HEK293 (cell line): Measurements from ENCODE around the gene EEF2KMT.
A peak's percentile ranks its signal among the peaks of the same experiment; 100 is the strongest.

Experiments used
- BCL6B ChIP-seq: fragments of 450-650 bp; formaldehyde crosslinking; IDR thresholded peaks from 2 replicates; pipeline ENCODE4 v1.5.1; 2017; ENCODE audit warnings: missing biosample characterization, missing genetic modification characterization
- HIC1 ChIP-seq: fragments of 450-650 bp; formaldehyde crosslinking; IDR thresholded peaks from 2 replicates; pipeline ENCODE4 v1.5.1; 2016; ENCODE audit warnings: missing biosample characterization, missing genetic modification characterization
- OSR2 ChIP-seq: fragments of 450-650 bp; formaldehyde crosslinking; IDR thresholded peaks from 2 replicates; pipeline ENCODE4 v1.5.1; 2016; ENCODE audit warnings: missing biosample characterization, missing genetic modification characterization
- PRDM4 ChIP-seq: fragments of 450-650 bp; formaldehyde crosslinking; IDR thresholded peaks from 2 replicates; pipeline ENCODE4 v1.5.1; 2017; ENCODE audit warnings: missing biosample characterization, missing genetic modification characterization
- SETDB1 ChIP-seq: IDR thresholded peaks from one replicate; pipeline ENCODE4 v1.6.1; 2017; ENCODE audit warnings: mild to moderate bottlenecking, low read length, moderate library complexity, mixed read lengths; ENCODE audit not compliant: insufficient read length
- SP7 ChIP-seq: fragments of 450-650 bp; formaldehyde crosslinking; IDR thresholded peaks from 2 replicates; pipeline ENCODE4 v1.5.1; 2016; ENCODE audit warnings: missing biosample characterization, missing genetic modification characterization
- ZBTB44 ChIP-seq: fragments of 450-650 bp; IDR thresholded peaks from 2 replicates; pipeline ENCODE4 v1.5.1; 2018; ENCODE audit warnings: missing biosample characterization, mild to moderate bottlenecking, missing genetic modification characterization
- ZFP3 ChIP-seq: fragments of 450-650 bp; formaldehyde crosslinking; IDR thresholded peaks from 2 replicates; pipeline ENCODE4 v1.5.1; 2016; ENCODE audit warnings: low read depth, missing biosample characterization, missing genetic modification characterization
- ZNF121 ChIP-seq: fragments of 450-650 bp; formaldehyde crosslinking; IDR thresholded peaks from 2 replicates; pipeline ENCODE4 v1.5.1; 2016; ENCODE audit warnings: missing biosample characterization, missing genetic modification characterization
- ZNF133 ChIP-seq: fragments of 450-650 bp; formaldehyde crosslinking; IDR thresholded peaks from 2 replicates; pipeline ENCODE4 v1.5.1; 2016; ENCODE audit warnings: missing biosample characterization, missing genetic modification characterization
- ZNF148 ChIP-seq: fragments of 450-650 bp; formaldehyde crosslinking; IDR thresholded peaks from 2 replicates; pipeline ENCODE4 v1.5.0; 2017; ENCODE audit warnings: missing biosample characterization, missing genetic modification characterization, borderline replicate concordance
- ZNF202 ChIP-seq: fragments of 450-650 bp; formaldehyde crosslinking; IDR thresholded peaks from 2 replicates; pipeline ENCODE4 v1.5.1; 2016; ENCODE audit warnings: missing biosample characterization, missing genetic modification characterization, borderline replicate concordance
- ZNF214 ChIP-seq: fragments of 450-650 bp; formaldehyde crosslinking; IDR thresholded peaks from 2 replicates; pipeline ENCODE4 v1.5.1; 2017; ENCODE audit warnings: missing biosample characterization, mild to moderate bottlenecking, missing genetic modification characterization, borderline replicate concordance
- ZNF223 ChIP-seq: fragments of 450-650 bp; formaldehyde crosslinking; IDR thresholded peaks from 2 replicates; pipeline ENCODE4 v1.5.1; 2016; ENCODE audit warnings: missing biosample characterization, missing genetic modification characterization
- ZNF23 ChIP-seq: fragments of 450-650 bp; formaldehyde crosslinking; IDR thresholded peaks from 2 replicates; pipeline ENCODE4 v1.5.1; 2016; ENCODE audit warnings: missing biosample characterization, missing genetic modification characterization, borderline replicate concordance
- ZNF26 ChIP-seq: fragments of 450-650 bp; formaldehyde crosslinking; IDR thresholded peaks from 2 replicates; pipeline ENCODE4 v1.5.1; 2016; ENCODE audit warnings: missing biosample characterization, missing genetic modification characterization
- ZNF292 ChIP-seq: fragments of 450-650 bp; formaldehyde crosslinking; IDR thresholded peaks from 2 replicates; pipeline ENCODE4 v1.5.1; 2016; ENCODE audit warnings: low read depth, missing biosample characterization, missing genetic modification characterization, borderline replicate concordance
- ZNF302 ChIP-seq: fragments of 450-650 bp; formaldehyde crosslinking; IDR thresholded peaks from 2 replicates; pipeline ENCODE4 v1.5.1; 2016; ENCODE audit warnings: missing biosample characterization, missing genetic modification characterization, low read depth
- ZNF335 ChIP-seq: fragments of 450-650 bp; formaldehyde crosslinking; conservative IDR thresholded peaks from 2 replicates; pipeline ENCODE4 v1.5.1; 2016; ENCODE audit warnings: missing biosample characterization, missing genetic modification characterization
- ZNF391 ChIP-seq: fragments of 450-650 bp; formaldehyde crosslinking; IDR thresholded peaks from 2 replicates; pipeline ENCODE4 v1.5.1; 2016; ENCODE audit warnings: low read depth, missing biosample characterization, missing genetic modification characterization, borderline replicate concordance
- ZNF426 ChIP-seq: fragments of 450-650 bp; formaldehyde crosslinking; IDR thresholded peaks from 2 replicates; pipeline ENCODE4 v1.5.1; 2017; ENCODE audit warnings: missing biosample characterization, missing genetic modification characterization, mild to moderate bottlenecking, inconsistent platforms, moderate library complexity
- ZNF433 ChIP-seq: fragments of 450-650 bp; formaldehyde crosslinking; IDR thresholded peaks from 2 replicates; pipeline ENCODE4 v1.5.1; 2016; ENCODE audit warnings: missing biosample characterization, missing genetic modification characterization, low read depth
- ZNF555 ChIP-seq: fragments of 450-650 bp; formaldehyde crosslinking; conservative IDR thresholded peaks from 2 replicates; pipeline ENCODE4 v1.5.1; 2017; ENCODE audit warnings: missing biosample characterization, mild to moderate bottlenecking, missing genetic modification characterization, inconsistent platforms
- ZNF571 ChIP-seq: fragments of 450-650 bp; formaldehyde crosslinking; IDR thresholded peaks from 2 replicates; pipeline ENCODE4 v1.5.0; 2017; ENCODE audit warnings: missing biosample characterization, missing genetic modification characterization
- ZNF623 ChIP-seq: fragments of 450-650 bp; formaldehyde crosslinking; IDR thresholded peaks from 2 replicates; pipeline ENCODE4 v1.5.1; 2016; ENCODE audit warnings: missing biosample characterization, missing genetic modification characterization
- ZNF629 ChIP-seq: fragments of 450-650 bp; formaldehyde crosslinking; IDR thresholded peaks from 2 replicates; pipeline ENCODE4 v1.5.1; 2017; ENCODE audit warnings: missing biosample characterization, missing genetic modification characterization
- ZNF704 ChIP-seq: fragments of 450-650 bp; formaldehyde crosslinking; IDR thresholded peaks from 2 replicates; pipeline ENCODE4 v1.5.1; 2016; ENCODE audit warnings: missing biosample characterization, missing genetic modification characterization
- ZNF707 ChIP-seq: fragments of 450-650 bp; formaldehyde crosslinking; IDR thresholded peaks from 2 replicates; pipeline ENCODE4 v1.5.1; 2016; ENCODE audit warnings: missing biosample characterization, missing genetic modification characterization

Gene EEF2KMT

GRCh38 chr16:5064915-5065314 is 32.7 kb downstream of the EEF2KMT start (continued):
- TF ChIP-seq ZNF704 (tag by site-specific recombination) (no peak), ZNF707 (tag by site-specific recombination) (no peak), OSR2 (peak; percentile 59), ZNF121 (tag by site-specific recombination) (no peak), ZNF214 (tag by site-specific recombination) (no peak), ZNF623 (tag by site-specific recombination) (no peak), ZNF292 (tag by site-specific recombination) (no peak), ZNF433 (tag by site-specific recombination) (no peak), ZNF302 (no peak), ZNF571 (tag by site-specific recombination) (no peak), ZNF555 (no peak), ZNF391 (tag by site-specific recombination) (no peak), ZNF426 (no peak), SP7 (tag by site-specific recombination) (no peak), ZFP3 (tag by site-specific recombination) (no peak), ZNF223 (tag by site-specific recombination) (no peak), ZNF23 (tag by site-specific recombination) (no peak), BCL6B (tag by site-specific recombination) (0 out of 2 replicates have a peak, but pooled peaks have one; percentile 19), ZNF202 (tag by site-specific recombination) (no peak), HIC1 (no peak), ZNF133 (tag by site-specific recombination) (no peak), ZNF629 (tag by site-specific recombination) (no peak), ZNF148 (no peak), ZNF26 (tag by site-specific recombination) (no peak), ZBTB44 (peak; percentile 58; the same call in 1 of the 2 replicates), SETDB1 (no peak), PRDM4 (tag by site-specific recombination) (peak; percentile 49; the same call in 1 of the 2 replicates), ZNF335 (tag by site-specific recombination) (no peak)
